PC-9 (cell line): ENCODE data around the gene RAB31. TPM values are rescaled to one million over a fixed set of nuclear protein-coding genes. Genes with fewer than 3 reads are reported as not detected.
A peak's percentile ranks its signal among the peaks of the same experiment; 100 is the strongest.

ENCODE experiments used
- BruUV-seq: library from RNA; stranded (reverse); fragments of 400-500 nt; replicated peaks from 2 replicates; lab custom pipeline; 2021; lab: Mats Ljungman, UMichigan
- CTCF ChIA-PET: fragments of 300-600 bp; sonication (Branson Sonifier 250); formaldehyde crosslinking; loops from one replicate; lab custom pipeline; 2022; ENCODE audit warnings: antibody characterized with exemption; lab: Charles Lee
- POLR2A ChIA-PET: fragments of 300-600 bp; sonication (Branson Sonifier 250); formaldehyde crosslinking; loops from one replicate; lab custom pipeline; 2022; ENCODE audit warnings: antibody characterized with exemption; ENCODE audit not compliant: unreplicated experiment; lab: Charles Lee
- DNase-seq, 2 experiments: peaks; one replicate each; pipeline versions ENCODE4 v3.0.0 to v3.0.0-alpha.2; 2015 to 2022; ENCODE audit warnings: mixed read lengths in 1 of 2
- H2AFZ ChIP-seq: fragments of 200-600 bp; sonication (generic); 2 replicates; pipeline ENCODE4 v1.8.1; 2017; ENCODE audit warnings: antibody characterized with exemption
- H3F3A ChIP-seq: fragments of 200-600 bp; sonication (generic); 2 replicates; pipeline ENCODE4 v1.8.1; 2017; ENCODE audit warnings: antibody characterized with exemption, mild to moderate bottlenecking, low read depth; ENCODE audit not compliant: insufficient read depth
- H3K27ac ChIP-seq: fragments of 200-600 bp; sonication (generic); 2 replicates; pipeline ENCODE4 v1.6.1; 2016; ENCODE audit warnings: mixed run types
- H3K27me3 ChIP-seq: fragments of 200-600 bp; sonication (generic); 2 replicates; pipeline ENCODE4 v1.6.1; 2016; ENCODE audit warnings: low read depth, mixed run types; ENCODE audit not compliant: insufficient read depth
- H3K36me3 ChIP-seq: fragments of 200-600 bp; sonication (generic); 2 replicates; pipeline ENCODE4 v1.6.1; 2016; ENCODE audit warnings: low read depth, mixed run types
- H3K4me1 ChIP-seq: fragments of 200-600 bp; sonication (generic); replicated peaks from 2 replicates; pipeline ENCODE4 v1.6.1; 2016; ENCODE audit warnings: mixed run types; ENCODE audit not compliant: insufficient read depth
- H3K4me2 ChIP-seq: fragments of 200-600 bp; sonication (generic); 2 replicates; pipeline ENCODE4 v1.6.1; 2017; ENCODE audit warnings: mixed run types
- H3K4me3 ChIP-seq: fragments of 200-600 bp; sonication (generic); 2 replicates; pipeline ENCODE4 v1.6.1; 2016; ENCODE audit warnings: mixed run types
- H3K79me2 ChIP-seq: fragments of 200-600 bp; sonication (generic); 2 replicates; pipeline ENCODE4 v1.6.1; 2017; ENCODE audit warnings: low read depth, mixed run types
- H3K9me2 ChIP-seq: fragments of 200-600 bp; sonication (generic); 2 replicates; pipeline ENCODE4 v1.8.1; 2017; ENCODE audit warnings: mild to moderate bottlenecking; ENCODE audit not compliant: insufficient read depth
- H3K9me3 ChIP-seq: fragments of 200-600 bp; sonication (generic); 2 replicates; pipeline ENCODE4 v1.8.1; 2016; ENCODE audit warnings: low read depth; ENCODE audit not compliant: insufficient read depth
- H4K20me1 ChIP-seq: fragments of 200-600 bp; sonication (generic); 2 replicates; pipeline ENCODE4 v1.8.1; 2017; ENCODE audit not compliant: insufficient read depth
- EZH2 ChIP-seq: fragments of 200-600 bp; sonication (generic); IDR thresholded peaks from 2 replicates; pipeline ENCODE4 v1.8.0; 2017; ENCODE audit warnings: antibody characterized with exemption, low read depth
- intact Hi-C: fragments of 100-400 bp; cut with micrococcal nuclease; formaldehyde crosslinking; loops from one replicate; pipeline ENCODE4 v1.10.0; 2022; ENCODE audit not compliant: unreplicated experiment
- total RNA-seq: library from RNA; stranded (reverse); gene quantifications from 2 replicates; pipeline ENCODE4 v1.2.3, GENCODE V29; 2021
- TF ChIP-seq, protein P1 (sequence below): fragments of 200-600 bp; sonication (generic); conservative IDR thresholded peaks from 2 replicates; pipeline ENCODE4 v1.6.1; 2017; ENCODE audit warnings: mixed run types, antibody characterized with exemption, mild to moderate bottlenecking, moderate library complexity

The RAB31 gene
- total RNA-seq, 1 experiment from 2014 or later = 51.0 TPM

DNA sequence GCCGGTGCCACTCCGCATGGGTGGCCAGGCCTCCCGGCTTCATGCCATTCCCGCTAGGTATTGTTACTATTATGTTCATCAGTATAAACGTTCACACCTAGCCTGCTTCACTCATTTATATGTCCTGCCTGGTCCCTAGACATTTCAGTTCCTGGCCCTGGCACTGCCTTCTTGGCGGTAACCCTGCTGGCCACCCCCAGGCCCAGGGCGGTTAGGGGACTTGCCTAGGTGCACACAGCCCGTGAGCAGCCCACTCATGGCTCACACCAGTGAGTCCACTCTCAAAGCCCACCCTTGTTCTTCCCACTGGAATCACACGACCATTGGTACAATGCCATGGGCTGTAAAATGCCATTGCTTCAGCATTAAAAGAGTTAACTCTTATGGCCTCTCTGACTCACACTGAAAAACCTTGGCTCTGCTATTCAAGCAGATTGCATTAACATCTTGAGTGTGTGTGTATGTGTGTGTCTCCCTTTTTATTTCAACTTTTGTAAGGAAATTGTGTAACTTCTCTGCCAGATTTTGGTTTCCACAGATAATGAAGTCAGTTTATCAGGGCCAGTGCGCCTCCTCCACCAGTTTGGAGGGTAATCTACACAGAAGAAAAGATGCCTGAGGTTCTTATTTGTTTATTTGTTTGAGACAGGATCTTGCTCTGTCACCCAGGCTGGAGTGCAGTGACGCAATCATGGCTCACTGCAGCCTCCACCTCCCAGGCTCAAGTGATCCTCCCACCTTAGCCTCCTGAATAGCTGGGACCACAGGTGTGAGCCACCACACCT is 74.2 kb downstream of the RAB31 start:
- Histone ChIP-seq H3K9me3 (peaks cover 6% of the 10 kb centered on the region; the same call in 1 of the 2 replicates), H3K36me3 (peaks cover 13% of the 10 kb centered on the region; the same call in 1 of the 2 replicates), H3K79me2 (peaks cover 16% of the 10 kb centered on the region; the same call in 1 of the 2 replicates), H3K9me2 (no peaks in the 10 kb centered on the region), H3K4me1 (peaks cover 52% of the 10 kb centered on the region), H3K4me3 (no peak overlapping the region), H4K20me1 (no peaks in the 10 kb centered on the region), H2AFZ (no peak overlapping the region), H3K27me3 (no peaks in the 10 kb centered on the region), H3K4me2 (peak overlapping the region; percentile 8), H3F3A (peaks cover 36% of the 10 kb centered on the region), H3K27ac (peak overlapping the region; percentile 67)
- no TSS peak for BruUV-seq
- ChIA-PET CTCF (no interaction called here), POLR2A (no interaction called here)
- intact Hi-C loops = no loop called here
- peak in 1 of 2 experiments; percentile 86 for DNase-seq
- no peak for TF ChIP-seq EZH2
- TF ChIP-seq, protein P1, sequence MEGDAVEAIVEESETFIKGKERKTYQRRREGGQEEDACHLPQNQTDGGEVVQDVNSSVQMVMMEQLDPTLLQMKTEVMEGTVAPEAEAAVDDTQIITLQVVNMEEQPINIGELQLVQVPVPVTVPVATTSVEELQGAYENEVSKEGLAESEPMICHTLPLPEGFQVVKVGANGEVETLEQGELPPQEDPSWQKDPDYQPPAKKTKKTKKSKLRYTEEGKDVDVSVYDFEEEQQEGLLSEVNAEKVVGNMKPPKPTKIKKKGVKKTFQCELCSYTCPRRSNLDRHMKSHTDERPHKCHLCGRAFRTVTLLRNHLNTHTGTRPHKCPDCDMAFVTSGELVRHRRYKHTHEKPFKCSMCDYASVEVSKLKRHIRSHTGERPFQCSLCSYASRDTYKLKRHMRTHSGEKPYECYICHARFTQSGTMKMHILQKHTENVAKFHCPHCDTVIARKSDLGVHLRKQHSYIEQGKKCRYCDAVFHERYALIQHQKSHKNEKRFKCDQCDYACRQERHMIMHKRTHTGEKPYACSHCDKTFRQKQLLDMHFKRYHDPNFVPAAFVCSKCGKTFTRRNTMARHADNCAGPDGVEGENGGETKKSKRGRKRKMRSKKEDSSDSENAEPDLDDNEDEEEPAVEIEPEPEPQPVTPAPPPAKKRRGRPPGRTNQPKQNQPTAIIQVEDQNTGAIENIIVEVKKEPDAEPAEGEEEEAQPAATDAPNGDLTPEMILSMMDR = no peak

DNA sequence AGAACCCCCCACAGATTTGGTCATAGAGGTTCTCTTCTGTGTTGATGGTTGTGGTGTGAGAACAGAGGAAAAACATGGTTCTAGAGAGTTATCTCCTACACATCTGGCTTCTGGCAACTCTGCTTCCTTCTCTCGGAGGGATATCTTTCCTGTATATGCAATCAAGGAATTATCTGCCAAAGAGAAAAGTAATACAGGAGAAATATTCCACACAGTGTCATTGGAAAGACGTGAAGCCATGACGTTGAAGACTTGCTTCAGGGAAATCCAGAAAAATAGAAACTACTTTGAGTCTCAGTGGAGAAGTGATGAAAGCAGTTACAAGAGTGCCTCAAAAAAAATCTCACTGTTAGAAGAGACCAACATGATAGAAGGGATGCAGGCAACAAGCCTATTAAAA is 78.5 kb downstream of the RAB31 start:
- ChIA-PET POLR2A (no interaction called here), CTCF (no interaction called here)
- no peaks in the 10 kb centered on the region for H4K20me1 ChIP-seq
- no peak overlapping the region for H3K4me2 ChIP-seq
- peaks cover 15% of the 10 kb centered on the region for H3F3A ChIP-seq
- 0 out of 2 replicates have a peak, but pooled peaks cover 4% of the 10 kb centered on the region for H3K79me2 ChIP-seq
- TF ChIP-seq, protein P1 = no peak
- TF ChIP-seq EZH2 = no peak
- DNase-seq = no peak
- H3K4me1 ChIP-seq = peaks cover 20% of the 10 kb centered on the region
- H3K9me2 ChIP-seq = no peaks in the 10 kb centered on the region
- H3K27ac ChIP-seq = no peak overlapping the region
- 0 out of 2 replicates have a peak, but pooled peaks cover 10% of the 10 kb centered on the region for H3K36me3 ChIP-seq
- H2AFZ ChIP-seq = no peak overlapping the region
- intact Hi-C loops = no loop called here
- peaks cover 8% of the 10 kb centered on the region; the same call in 1 of the 2 replicates for H3K9me3 ChIP-seq
- no peaks in the 10 kb centered on the region for H3K27me3 ChIP-seq
- no peak overlapping the region for H3K4me3 ChIP-seq
- no TSS peak for BruUV-seq

- no peak for DNase-seq
- Histone ChIP-seq H3K9me2 (no peaks in the 10 kb centered on the region), H3F3A (peaks cover 13% of the 10 kb centered on the region), H2AFZ (no peak overlapping the region), H3K27me3 (no peaks in the 10 kb centered on the region), H3K36me3 (0 out of 2 replicates have a peak, but pooled peaks cover 10% of the 10 kb centered on the region), H3K4me3 (no peak overlapping the region), H3K4me2 (no peak overlapping the region), H4K20me1 (no peaks in the 10 kb centered on the region), H3K27ac (no peak overlapping the region), H3K79me2 (0 out of 2 replicates have a peak, but pooled peaks cover 4% of the 10 kb centered on the region), H3K4me1 (peaks cover 16% of the 10 kb centered on the region), H3K9me3 (peaks cover 8% of the 10 kb centered on the region; the same call in 1 of the 2 replicates)
- no TSS peak for BruUV-seq
- intact Hi-C loops = no loop called here
- ChIA-PET POLR2A (no interaction called here), CTCF (no interaction called here)
- TF ChIP-seq, protein P1 = no peak
Observed at GRCh38 chr18:9787036-9787435, 78.9 kb downstream of the RAB31 start.
